Stimulated activated CD4-positive, alpha-beta T cell treated with anti-CD3 and anti-CD28 coated beads, Interleukin-2, amount 100 ng/mL, for 24 hours (primary cell): ENCODE measurements around the gene RIC8B.
A peak's percentile ranks its signal among the peaks of the same experiment; 100 is the strongest.
"Not testable (repeated sequence)": the region's sequence is repeated elsewhere in the genome, so short reads cannot be mapped to it uniquely, and the experiment has no call there.

ENCODE experiments used
- DNase-seq, 2 donors: peaks; one replicate each; pipeline ENCODE4 v3.0.0-alpha.2; 2020

The RIC8B gene

DNA sequence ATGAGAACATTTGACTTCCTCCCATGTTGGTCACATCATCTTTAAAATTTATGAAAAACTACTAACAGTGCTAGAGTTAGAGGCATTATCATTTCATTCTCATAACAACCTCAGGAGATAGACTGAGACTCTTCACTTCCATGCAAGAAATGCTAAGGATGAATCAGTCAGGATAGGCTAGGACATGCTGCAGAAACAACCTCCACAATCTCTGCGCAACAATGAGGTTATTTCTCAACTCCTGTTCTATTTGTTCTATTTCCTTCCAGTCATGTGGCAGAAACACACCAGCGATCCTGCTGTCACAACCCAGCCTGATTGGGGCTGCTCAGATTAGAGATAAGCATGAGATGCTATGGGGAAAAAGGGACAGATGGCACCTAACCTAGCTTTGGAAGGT is 132.2 kb downstream of the RIC8B start:
- DNase-seq: no peak

DNA sequence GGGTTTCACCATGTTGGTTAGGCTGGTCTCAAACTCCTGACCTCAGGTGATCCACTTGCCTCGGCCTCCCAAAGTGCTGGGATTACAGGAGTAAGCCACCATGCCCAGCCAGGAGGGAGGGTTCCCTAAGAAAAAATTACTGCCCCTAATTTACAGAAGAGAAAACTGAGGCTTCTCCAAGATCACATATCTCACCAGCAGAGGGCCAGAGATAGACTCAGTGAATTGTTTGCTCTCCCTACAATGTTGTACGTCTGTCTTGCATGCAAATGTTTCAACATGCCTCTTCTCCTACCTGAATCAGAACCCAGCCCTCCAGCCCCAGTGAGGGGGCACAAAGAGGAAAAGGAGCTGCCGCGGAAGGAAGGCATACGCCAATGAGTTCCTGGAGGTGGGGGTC is 132.9 kb downstream of the RIC8B start:
- no peak for DNase-seq

DNA sequence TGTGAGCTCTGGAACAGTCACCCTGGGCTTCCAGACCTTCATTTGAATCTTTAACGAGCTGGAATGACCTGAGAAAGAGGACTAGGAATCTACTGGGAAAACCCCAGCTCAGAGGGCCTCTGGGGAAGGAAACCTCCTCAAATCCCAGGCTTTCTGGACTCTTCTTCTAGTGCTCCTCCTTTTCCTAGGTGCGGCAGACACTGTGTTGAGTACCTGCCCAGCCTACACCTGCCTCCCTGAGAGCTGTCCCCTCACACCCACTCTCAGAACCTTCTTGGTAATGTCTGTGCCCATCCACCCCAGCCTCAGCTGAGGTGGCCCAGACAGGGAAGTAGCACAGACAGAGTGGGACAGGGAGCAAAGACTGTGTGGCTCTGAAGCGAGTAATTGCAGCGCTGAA is 133.4 kb downstream of the RIC8B start:
- no peak for DNase-seq

DNA sequence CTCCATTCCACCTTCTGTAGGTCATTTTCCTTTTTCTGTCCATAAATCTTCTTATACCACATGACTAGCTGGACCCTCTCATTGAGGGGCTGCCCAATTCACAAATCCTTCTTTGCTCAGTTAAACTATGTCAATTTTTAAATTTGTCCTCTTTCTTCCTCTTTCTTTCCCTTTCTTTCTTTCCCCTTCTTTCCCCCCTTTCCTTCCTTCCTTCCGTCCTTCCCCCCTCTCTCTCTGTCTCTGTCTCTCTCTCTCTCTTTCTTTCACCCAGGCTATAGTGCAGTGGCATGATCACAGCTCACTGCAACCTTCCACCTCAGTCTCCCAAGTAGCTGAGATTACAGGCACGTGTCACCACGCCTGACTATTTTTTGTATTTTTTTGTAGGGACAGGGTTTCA is 134.1 kb downstream of the RIC8B start:
- DNase-seq: no peak

DNA sequence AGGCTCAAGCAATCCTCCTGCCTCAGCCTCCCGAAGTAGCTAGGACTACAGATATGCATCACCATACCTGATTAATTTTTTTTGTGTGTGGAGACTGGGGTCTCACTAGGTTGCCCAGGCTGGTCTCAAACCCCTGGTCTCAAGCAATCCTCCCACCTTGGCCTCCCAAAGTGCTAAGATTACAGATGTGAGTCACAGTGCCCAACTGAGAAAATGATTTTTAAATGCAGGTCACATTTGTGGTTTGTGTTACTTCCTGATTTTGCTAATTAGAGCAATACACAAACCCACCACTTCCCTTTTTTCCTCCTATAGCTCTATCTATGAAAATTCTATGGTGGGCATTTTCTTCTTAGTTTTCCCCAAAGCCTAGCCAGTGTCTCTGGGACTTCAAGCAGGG is 135.7 kb downstream of the RIC8B start:
- DNase-seq: no peak

DNA sequence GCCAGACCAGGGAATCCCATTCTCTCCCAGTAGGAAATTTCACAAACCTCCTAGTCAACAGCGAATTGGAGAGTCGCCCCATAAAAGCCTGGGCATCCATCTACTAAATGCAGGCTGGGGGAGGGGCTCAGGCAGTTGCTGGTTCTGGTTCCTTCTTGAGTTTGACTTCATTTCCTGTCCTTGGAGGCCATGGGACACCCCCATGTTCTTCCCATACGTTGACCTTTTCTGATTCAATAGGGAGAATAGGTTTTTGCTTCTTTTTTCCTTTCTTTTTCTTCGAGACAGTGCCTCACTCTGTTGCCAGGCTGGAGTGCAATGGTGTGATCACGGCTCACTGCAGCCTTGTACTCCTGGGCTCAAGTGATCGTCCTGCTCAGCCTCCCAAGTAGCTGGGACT is 137.1 kb downstream of the RIC8B start:
- no peak for DNase-seq

DNA sequence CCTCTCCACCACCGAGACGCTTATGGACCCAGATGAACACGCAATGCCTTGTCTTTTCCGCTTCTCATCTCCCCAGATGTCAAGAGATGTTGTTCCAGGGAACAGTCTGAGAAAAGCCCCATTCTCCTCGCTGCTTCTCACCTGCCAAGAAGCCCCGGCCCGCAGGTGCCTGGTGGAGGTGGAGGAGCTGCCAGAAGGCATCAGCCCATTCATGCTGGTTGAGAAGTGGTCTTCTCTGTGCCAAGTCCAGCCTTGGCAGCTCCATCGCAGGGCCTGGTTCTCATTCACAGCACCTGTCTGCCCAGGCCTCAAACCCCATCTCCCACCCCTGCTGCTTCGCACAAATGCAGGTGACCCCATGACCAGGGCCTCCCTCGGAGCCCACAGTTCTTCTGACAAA is 139.0 kb downstream of the RIC8B start:
- DNase-seq: no peak

DNA sequence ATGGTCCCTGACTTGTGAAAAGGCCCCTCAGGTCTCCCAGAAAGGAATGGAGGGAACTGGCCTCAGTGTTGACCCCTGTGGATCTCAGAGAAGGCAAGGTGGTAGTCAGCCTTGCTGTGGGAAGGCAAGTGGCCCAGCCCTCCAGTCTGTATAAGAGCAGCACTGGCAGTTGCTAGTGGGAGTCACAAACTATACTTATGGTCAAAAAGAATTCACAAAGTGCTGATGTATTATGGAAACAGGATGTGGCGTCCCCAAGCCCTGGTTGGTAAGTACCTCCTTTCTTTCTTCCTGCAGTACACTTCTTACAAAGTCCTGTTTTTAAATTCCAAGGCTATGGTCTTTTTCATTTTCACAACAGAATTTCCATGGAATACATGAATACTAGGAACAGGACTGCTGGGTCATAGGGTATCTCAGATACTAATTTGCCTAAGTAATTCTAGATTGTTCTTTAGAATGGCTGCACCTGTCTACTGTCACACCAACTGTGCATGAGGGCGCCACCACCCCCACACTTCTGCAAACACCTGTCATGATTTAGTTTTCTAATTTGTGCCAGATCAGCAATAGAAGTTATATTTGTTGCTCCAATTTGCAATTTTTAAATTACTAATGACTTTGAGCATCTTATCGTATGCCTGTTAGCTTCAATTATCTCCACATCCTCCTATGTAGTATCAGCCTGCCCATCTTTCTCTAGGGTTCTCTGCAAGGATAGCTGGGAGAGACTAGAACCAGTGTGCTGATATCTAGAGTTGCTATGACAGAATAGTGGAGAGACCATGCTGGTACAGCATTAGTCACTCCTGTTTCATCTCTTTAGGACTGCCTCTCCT is 140.5 kb downstream of the RIC8B start:
- DNase-seq: peak in 1 of 2 donors; percentile 7

DNA sequence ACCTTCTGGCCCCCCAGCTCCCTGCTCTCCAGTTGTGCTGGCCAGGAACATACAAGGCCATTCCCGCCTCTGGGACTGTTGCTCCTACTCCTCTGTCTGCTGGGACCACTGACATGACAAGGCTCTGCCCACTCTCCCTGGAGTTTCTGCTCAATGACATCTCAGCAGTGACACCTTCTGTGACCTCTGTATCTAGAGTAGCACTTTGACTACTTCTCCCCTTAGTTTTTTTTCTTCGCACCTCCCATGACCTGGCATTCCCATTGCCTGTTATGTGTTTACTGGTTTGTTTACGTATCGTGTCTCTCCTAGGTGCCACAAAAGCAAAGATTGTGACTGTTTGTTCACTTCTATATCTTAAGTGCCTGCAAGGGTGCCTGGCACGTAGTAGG is 141.1 kb downstream of the RIC8B start:
- DNase-seq: no peak

DNA sequence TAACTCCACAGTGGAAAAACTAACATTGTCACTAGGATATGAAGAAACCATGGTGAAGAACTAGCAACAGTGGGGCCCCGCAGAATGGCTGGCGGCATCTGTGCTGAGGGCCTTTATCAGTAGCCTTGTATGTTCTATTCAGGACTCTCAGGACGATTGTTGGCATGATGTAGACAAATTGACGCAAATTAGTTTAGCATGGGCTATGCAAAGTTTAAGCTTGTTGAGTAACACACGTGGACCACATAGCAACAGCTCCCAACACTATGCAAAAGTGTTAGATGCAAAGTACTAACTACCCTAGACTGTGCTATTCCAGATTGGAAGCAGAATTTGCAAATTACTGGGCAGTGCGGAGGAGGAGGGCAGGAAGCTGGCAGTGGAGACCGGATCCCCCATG is 143.0 kb downstream of the RIC8B start:
- DNase-seq: no peak

DNA sequence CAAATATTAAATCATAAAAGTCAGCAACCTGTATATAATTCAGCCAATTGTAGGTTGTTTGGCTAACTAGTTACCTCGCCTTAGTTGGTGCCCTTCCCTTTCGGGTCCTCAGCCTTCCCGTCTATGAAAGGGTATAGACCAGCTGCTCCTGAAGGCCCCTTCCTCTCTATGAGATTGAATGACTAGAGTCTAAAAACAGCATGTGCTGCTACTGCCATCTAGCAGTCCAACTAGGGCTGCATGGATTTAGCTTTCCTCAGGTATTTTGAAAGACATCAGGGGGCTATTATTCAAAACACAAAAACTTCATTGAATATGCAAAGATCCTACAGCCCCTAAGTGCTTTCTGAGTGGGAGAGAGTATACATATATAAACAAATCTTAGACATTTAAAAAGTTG is 144.3 kb downstream of the RIC8B start:
- DNase-seq: no peak

DNA sequence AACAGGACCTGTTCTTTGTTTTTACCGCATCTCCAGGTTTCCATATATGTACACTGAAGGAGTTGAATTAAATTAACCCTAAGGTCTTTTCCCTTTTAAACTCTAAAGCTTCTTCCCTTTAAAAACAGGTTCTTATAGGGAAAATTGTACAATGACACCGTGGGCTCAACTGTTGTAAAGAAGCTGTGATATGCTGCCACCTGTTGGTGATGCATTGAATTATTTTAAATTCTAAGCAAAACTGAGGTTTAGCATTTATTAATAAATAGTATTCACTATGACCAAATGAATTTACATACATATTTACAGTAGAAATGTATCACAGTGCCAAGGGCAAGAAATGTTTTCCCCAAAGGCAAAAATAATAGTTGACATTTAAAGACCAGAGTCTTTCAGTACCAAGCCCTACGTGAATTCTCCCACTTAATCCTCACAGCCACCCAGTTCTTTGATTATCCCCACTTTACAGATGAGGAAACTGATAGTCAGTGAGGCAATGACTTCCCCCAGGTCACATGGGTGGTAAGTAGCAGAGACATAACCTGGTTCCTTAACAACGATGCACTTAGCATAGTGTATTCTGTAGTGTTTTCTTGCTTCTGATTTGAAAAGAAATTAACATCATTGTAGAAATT is 145.5 kb downstream of the RIC8B start:
- peak in 1 of 2 donors; percentile 24 for DNase-seq

DNA sequence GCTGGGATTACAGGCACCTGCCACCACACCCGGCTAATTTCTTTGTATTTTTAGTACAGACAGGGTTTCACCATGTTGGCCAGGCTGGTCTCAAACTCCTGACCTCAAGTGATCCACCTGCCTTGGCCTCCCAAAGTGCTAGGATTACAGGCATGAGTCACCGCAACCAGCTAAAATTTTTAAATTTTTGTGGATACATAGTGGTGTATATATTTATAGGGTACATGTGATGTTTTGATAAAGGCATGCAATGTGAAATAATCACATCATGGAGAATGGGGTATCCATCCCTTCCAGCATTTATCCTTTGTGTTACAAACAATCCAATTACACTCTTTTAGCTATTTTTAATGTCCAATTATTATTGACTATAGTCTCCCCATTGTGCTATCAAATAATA is 147.5 kb downstream of the RIC8B start:
- DNase-seq: not testable (repeated sequence)

DNA sequence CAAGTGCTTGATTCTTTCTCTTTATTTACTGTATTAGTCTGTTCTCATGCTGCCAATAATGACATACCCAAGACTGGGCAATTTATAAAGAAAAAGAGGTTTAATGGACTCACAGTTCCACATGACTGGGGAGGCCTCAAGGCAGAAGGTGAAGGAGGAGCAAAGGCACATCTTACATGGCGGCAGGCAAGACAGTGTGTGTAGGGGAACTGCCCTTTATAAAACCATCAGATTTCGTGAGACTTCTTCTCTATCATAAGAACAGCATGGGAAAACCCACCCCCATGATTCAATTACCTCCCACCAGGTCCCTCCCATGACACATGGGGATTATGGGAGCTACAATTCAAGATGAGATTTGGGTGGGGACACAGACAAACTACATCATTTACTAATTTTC is 149.1 kb downstream of the RIC8B start:
- not testable (repeated sequence) for DNase-seq

DNA sequence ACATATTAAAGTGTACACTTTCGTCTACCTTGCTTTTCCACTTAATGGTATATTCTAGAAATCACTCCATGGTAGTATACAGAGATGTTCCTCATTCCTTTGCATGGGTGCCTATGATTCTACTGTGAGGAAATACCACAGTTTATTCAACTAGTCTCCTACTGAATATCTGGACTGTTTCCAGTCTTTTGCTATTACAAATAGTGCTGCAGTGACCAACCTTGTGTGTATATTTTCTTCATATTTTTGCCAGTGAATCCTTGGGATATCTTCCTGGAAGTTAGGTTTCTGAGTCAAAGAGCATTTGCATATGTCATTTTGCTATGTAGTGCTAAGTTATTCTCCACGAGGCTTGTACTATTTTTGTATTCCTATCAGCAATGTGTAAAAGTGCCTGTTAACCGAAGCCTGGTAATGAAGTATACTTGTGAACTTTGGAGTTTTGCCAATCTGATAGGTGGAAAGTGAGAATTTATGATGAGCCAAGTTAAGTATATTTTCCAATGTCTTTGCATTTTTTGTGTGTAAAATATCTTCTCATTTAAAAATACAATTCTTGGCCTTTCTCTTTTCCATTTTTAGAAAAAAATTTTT is 149.9 kb downstream of the RIC8B start:
- DNase-seq: no peak

DNA sequence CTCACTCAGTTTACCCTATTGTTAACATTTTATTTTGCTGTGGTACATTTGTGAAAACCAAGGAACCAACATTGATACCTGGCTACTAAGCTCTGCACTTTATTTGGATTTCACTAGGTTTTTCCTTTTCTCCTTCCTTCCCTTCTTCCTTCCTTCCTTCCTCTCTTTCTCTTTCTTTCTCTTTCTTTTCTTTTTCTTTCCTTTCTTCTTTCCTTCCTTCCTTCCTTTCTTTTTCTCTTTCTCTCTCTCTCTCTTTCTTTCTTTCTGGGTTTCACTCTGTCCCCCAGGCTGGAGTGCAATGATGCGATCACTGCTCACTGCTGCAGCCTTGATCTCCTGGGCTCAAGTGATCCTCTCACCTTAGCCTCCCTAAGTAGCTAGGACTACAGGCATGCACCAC is 152.2 kb downstream of the RIC8B start:
- DNase-seq: no peak

DNA sequence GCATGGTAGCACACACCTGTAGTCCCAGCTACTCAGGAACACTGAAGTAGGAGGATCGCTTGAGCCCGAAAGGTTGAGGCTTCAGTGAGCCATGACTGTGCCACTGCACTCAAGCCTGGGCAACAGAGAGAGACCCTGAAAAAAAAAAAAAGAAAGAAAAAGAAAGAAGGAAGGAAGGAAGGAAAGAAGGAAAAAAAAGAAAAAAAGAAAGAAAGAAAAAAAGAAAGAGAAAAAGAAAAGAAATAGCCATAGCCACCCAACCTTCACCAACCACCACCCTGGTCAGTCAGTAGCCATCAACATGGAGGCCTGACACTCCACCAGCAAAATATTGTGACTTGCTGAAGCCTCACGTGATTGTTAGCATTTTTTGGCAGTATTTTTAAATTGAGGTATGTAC is 159.8 kb downstream of the RIC8B start:
- DNase-seq: no peak
